EL (cell line): Measurements from ENCODE around the gene THG1L.

Source experiments
- DNase-seq: peaks from one replicate; pipeline ENCODE4 v3.0.0-alpha.2; 2016

The THG1L gene

GRCh38 chr5:157761690-157762621, 30.7 kb downstream of the THG1L start:
- peak; percentile 67 for DNase-seq

GRCh38 chr5:157764531-157764930, 33.3 kb downstream of the THG1L start:
- DNase-seq: no peak

- no peak for DNase-seq
Measured at GRCh38 chr5:157766442-157766841, 35.2 kb downstream of the THG1L start.

- no peak for DNase-seq
Measured at GRCh38 chr5:157766902-157767301, 35.7 kb downstream of the THG1L start.

- DNase-seq: no peak
Measured at GRCh38 chr5:157767689-157768088, 36.5 kb downstream of the THG1L start.

- no peak for DNase-seq
Measured at GRCh38 chr5:157770665-157771064, 39.4 kb downstream of the THG1L start.

GRCh38 chr5:157772127-157772526, 40.9 kb downstream of the THG1L start:
- DNase-seq: no peak

- peak; percentile 42 for DNase-seq
Measured at GRCh38 chr5:157778121-157778805, 47.0 kb downstream of the THG1L start.

- no peak for DNase-seq
Measured at GRCh38 chr5:157779221-157779620, 48.0 kb downstream of the THG1L start.

- DNase-seq: no peak
Measured at GRCh38 chr5:157785801-157786200, 54.6 kb downstream of the THG1L start.
